HTERT RPE-1 (cell line): ENCODE data around the gene CMPK1.

Source experiments
- in situ Hi-C: fragments of 300-500 bp; cut with MboI; formaldehyde crosslinking; loops from 4 replicates; pipeline ENCODE4 v1.14.3; 2020; ENCODE audit warnings: low sequenced_read_pairs

Gene CMPK1

GRCh38 chr1:47418681-47419325, 85.2 kb downstream of the CMPK1 start:
- in situ Hi-C loops: no loop called here

DNA sequence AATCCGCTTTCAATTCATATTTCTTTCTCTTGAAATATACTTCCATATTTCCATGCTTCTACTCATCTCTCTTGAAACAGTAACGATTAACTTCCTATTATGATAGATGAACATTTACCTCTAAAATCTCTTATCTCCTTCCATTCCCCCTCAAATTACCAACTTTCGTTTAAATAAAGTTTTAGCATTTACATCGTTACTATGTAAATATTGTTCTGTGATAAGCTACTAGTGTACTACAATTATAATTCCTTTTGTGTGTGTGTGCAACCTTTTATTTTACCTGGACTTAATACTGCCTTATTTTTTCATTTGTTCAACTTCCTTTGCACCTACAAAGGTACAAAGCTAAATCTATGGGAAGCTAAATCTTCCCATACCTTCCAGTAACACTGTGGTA, 87.0 kb downstream of the CMPK1 start:
- in situ Hi-C loops: no loop called here

DNA sequence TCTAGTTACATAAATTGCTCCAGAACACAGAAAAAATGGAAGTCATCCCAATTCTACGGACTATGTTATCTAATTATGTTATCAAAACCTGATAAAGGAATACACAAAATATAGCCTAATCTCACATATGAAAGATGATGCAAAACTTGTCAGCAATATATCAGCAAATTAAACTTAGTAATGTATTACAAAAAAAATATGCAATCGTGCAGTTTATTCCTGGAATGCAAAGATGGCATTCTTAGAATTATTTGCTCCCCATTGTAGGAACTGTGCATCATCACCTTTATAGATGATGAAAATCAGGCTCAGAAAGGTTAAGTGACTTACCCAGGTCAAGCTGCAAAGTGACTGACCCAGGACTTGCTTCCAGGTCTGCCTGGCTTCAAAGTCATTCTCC, 90.3 kb downstream of the CMPK1 start:
- in situ Hi-C loops: no loop called here

DNA sequence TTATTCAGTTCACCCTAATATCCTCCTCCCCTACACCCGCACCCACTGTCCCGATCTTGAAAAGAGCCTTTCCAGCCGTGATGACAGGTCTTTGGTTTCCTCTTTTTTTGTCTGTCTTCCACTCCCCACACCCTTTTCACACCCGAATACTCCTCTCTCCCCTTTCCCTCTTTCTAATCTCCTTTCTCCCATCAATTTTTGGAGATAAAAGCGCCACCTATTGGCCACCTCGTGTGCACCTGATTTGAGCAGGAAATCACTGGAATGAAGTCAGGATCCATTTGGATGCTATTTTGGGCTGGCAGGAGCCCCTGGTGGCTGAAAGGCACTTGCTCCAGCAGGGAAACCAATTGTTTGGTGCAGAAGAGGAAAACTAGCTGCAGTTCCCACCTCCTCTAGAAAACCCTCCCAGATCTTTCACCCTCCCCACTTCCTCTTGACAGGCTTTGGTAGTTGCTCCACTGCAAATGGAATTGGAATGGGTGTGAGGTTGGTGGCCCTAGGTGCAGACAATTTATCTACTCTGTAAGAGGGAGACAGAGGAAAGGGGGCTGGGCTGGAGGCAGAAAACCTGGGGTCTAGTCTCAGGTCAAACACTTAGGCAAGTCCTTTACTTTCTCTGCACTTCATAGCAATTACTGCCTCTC, 90.9 kb downstream of the CMPK1 start:
- in situ Hi-C loops: no loop called here
